Measurements from ENCODE around the gene DNAH10. TPM values are rescaled to one million over a fixed set of nuclear protein-coding genes. Genes with fewer than 3 reads are reported as not detected.
A peak's percentile ranks its signal among the peaks of the same experiment; 100 is the strongest.

The DNAH10 gene
- total and polyA plus RNA-seq, 9 donors: 0.05 to 20.2 (median 0.72) TPM

- H3K4me3 ChIP-seq: no peak overlapping the region
- H3K9me3 ChIP-seq: no peaks in the 10 kb centered on the region
- WGBS, 3 donors: 82 to 90% (median 87%) methylated on average over 7 of the region's 7 CpGs
- DNase-seq: no peak
- intact Hi-C loops (cut with DNase I): loop anchor here in 1 of 4 donors (10.0 kb wide), 1 partner anchor 77 kb away; no protein-coding TSS in a partner anchor
- H3K36me3 ChIP-seq: no peaks in the 10 kb centered on the region
- H3K27me3 ChIP-seq: no peaks in the 10 kb centered on the region
- TF ChIP-seq EP300 (IDR thresholded peaks at IDR 0.05): no peak
- TF ChIP-seq CTCF (IDR thresholded peaks at IDR 0.05): no peak
- no peak for TF ChIP-seq POLR2A (IDR thresholded peaks at IDR 0.05)
- H3K4me1 ChIP-seq (ENCODE audit: insufficient read depth): peaks cover 5% of the 10 kb centered on the region
- no peak overlapping the region for H3K27ac ChIP-seq
These were observed 220.2 kb downstream of the DNAH10 start for GRCh38 chr12:123982269-123982668.

GRCh38 chr12:123983822-123984485 is 221.9 kb downstream of the DNAH10 start:
- H3K36me3 ChIP-seq: no peaks in the 10 kb centered on the region
- H3K27me3 ChIP-seq: no peaks in the 10 kb centered on the region
- H3K4me1 ChIP-seq (ENCODE audit: insufficient read depth): peaks cover 5% of the 10 kb centered on the region
- H3K27ac ChIP-seq: no peak overlapping the region
- H3K9me3 ChIP-seq: no peaks in the 10 kb centered on the region
- intact Hi-C loops (cut with DNase I): loop anchor here in 1 of 4 donors (10.0 kb wide), 1 partner anchor 79 kb away; no protein-coding TSS in a partner anchor
- TF ChIP-seq CTCF (IDR thresholded peaks at IDR 0.05): peak; percentile 7 to 37 (median 33)
- no peak for TF ChIP-seq POLR2A (IDR thresholded peaks at IDR 0.05)
- TF ChIP-seq EP300 (IDR thresholded peaks at IDR 0.05): no peak
- peak; percentile 21 to 51 (median 43) for DNase-seq
- no peak overlapping the region for H3K4me3 ChIP-seq
- 49 to 51% (median 49%) methylated on average over 7 of the region's 7 CpGs for WGBS, 3 donors

- Histone ChIP-seq H3K27ac (no peak overlapping the region), H3K4me3 (no peak overlapping the region), H3K27me3 (no peaks in the 10 kb centered on the region), H3K4me1 (ENCODE audit: insufficient read depth) (peaks cover 5% of the 10 kb centered on the region), H3K36me3 (no peaks in the 10 kb centered on the region), H3K9me3 (no peaks in the 10 kb centered on the region)
- TF ChIP-seq POLR2A (IDR thresholded peaks at IDR 0.05) (no peak), EP300 (IDR thresholded peaks at IDR 0.05) (no peak)
- intact Hi-C loops (cut with DNase I): loop anchor here in 1 of 4 donors (10.0 kb wide), 1 partner anchor 80 kb away; no protein-coding TSS in a partner anchor
- DNase-seq: no peak
- 71 to 80% (median 73%) methylated on average over 4 of the region's 4 CpGs for WGBS, 3 donors
These were observed 222.8 kb downstream of the DNAH10 start for GRCh38 chr12:123984903-123985302.

Small RNA genes within 50 kb of the gene (small RNA-seq; reads per million reads assigned to genes)
- gene AC068790.4 (not detected), gene AC068790.6 (not detected)

Other genes with a start within 250 kb of the DNAH10 start
- gene RILPL1, start 228.6 kb upstream of the DNAH10 start, total RNA-seq: 10 to 100 TPM in 6 of 7 donors, 1 to 10 TPM in 1; 9.8 to 25.1 (median 23.9) TPM
- gene RILPL1, start 228.6 kb upstream of the DNAH10 start, polyA plus RNA-seq: 10 to 100 TPM; 11.1 to 13.8 TPM
- gene TMED2, start 177.7 kb upstream of the DNAH10 start, total RNA-seq: 100 to 1,000 TPM in 6 of 7 donors, 10 to 100 TPM in 1; 96.3 to 250 (median 182) TPM
- 100 to 1,000 TPM; 106 to 228 TPM for gene TMED2, start 177.7 kb upstream of the DNAH10 start, polyA plus RNA-seq
- gene DDX55, start 160.2 kb upstream of the DNAH10 start, total RNA-seq: 10 to 100 TPM; 12.0 to 26.6 (median 19.1) TPM
- 10 to 100 TPM; 16.2 to 18.3 TPM for gene DDX55, start 160.2 kb upstream of the DNAH10 start, polyA plus RNA-seq
- gene EIF2B1, start 128.6 kb upstream of the DNAH10 start, total RNA-seq: 10 to 100 TPM; 33.0 to 80.8 (median 41.7) TPM
- gene EIF2B1, start 128.6 kb upstream of the DNAH10 start, polyA plus RNA-seq: 10 to 100 TPM; 27.1 to 47.6 TPM
- gene GTF2H3, start 128.5 kb upstream of the DNAH10 start, total RNA-seq: 10 to 100 TPM in 6 of 7 donors, 1 to 10 TPM in 1; 8.1 to 29.5 (median 21.2) TPM
- 10 to 100 TPM in 1 of 2 donors, 1 to 10 TPM in 1; 9.3 to 27.8 TPM for gene GTF2H3, start 128.5 kb upstream of the DNAH10 start, polyA plus RNA-seq
- gene TCTN2, start 91.2 kb upstream of the DNAH10 start, total RNA-seq: 10 to 100 TPM; 13.2 to 26.4 (median 18.8) TPM
- gene TCTN2, start 91.2 kb upstream of the DNAH10 start, polyA plus RNA-seq: 10 to 100 TPM; 13.1 to 17.6 TPM
- 10 to 100 TPM; 14.3 to 35.4 (median 16.5) TPM for gene ATP6V0A2, start 49.9 kb upstream of the DNAH10 start, total RNA-seq
- 1 to 10 TPM; 5.0 to 8.8 TPM for gene ATP6V0A2, start 49.9 kb upstream of the DNAH10 start, polyA plus RNA-seq
- 10 to 100 TPM; 13.9 to 51.0 (median 35.2) TPM for gene CCDC92, start 210.5 kb downstream of the DNAH10 start, total RNA-seq
- 10 to 100 TPM; 21.9 to 34.6 TPM for gene CCDC92, start 210.5 kb downstream of the DNAH10 start, polyA plus RNA-seq
- gene ZNF664, start 210.9 kb downstream of the DNAH10 start, total RNA-seq: 10 to 100 TPM; 47.6 to 74.7 (median 67.8) TPM
- gene ZNF664, start 210.9 kb downstream of the DNAH10 start, polyA plus RNA-seq: 10 to 100 TPM; 33.5 to 52.5 TPM